Caki2 (cell line): Measurements from ENCODE around the gene TNFRSF17. TPM values are rescaled to one million over a fixed set of nuclear protein-coding genes. Genes with fewer than 3 reads are reported as not detected.
"Not testable (repeated sequence)": the region's sequence is repeated elsewhere in the genome, so short reads cannot be mapped to it uniquely, and the experiment has no call there.

Experiments used
- DNase-seq: peaks from one replicate; pipeline ENCODE4 v3.0.0-alpha.2; 2015; ENCODE audit warnings: low read depth
- in situ Hi-C: cut with HindIII; loops from 2 replicates; pipeline ENCODE4 v1.10.0; 2016; ENCODE audit warnings: low sequenced_read_pairs, low pct_unique_long_range_greater_than_20kb, mixed read lengths
- total RNA-seq: library from RNA; depleted of rRNA; stranded (reverse); fragments of >200 nt; shearing (Covaris generic); gene quantifications from 2 replicates; pipeline ENCODE4 v1.2.3, GENCODE V29; 2014; ENCODE audit warnings: low replicate concordance; rRNA removed

The TNFRSF17 gene
- not detected in 2 replicates for total RNA-seq

DNA sequence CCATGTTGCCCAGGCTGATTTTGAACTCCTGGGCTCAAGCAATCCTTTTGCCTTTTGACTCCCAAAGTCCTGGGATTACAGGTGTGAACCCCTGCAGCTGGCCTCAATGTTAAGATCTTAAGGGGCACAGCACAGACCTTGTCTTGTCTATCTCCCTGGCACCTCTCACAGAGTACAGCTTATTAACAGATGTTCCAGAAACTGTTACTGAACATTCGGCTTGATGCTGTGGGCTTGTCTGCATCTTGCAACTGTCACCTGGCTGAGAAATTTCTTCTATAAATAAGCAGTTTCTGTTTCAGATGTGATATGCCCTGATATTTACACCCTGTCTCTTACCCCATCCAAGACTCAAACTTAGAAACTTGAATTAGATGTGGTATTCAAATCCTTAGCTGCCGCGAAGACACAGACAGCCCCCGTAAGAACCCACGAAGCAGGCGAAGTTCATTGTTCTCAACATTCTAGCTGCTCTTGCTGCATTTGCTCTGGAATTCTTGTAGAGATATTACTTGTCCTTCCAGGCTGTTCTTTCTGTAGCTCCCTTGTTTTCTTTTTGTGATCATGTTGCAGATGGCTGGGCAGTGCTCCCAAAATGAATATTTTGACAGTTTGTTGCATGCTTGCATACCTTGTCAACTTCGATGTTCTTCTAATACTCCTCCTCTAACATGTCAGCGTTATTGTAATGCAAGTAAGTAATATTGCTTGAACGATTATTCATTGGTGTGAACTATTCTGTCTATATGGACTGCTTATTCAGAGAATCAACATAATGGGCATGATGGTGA lies at the start of gene TNFRSF17:
Gene TNFRSF17, plus strand, starts transcription at position 450 of the 791 bp plus-strand sequence. Its CDS starts 115 bp downstream, at position 565.
- in situ Hi-C loops, result no loop called here
- no peak for DNase-seq

DNA sequence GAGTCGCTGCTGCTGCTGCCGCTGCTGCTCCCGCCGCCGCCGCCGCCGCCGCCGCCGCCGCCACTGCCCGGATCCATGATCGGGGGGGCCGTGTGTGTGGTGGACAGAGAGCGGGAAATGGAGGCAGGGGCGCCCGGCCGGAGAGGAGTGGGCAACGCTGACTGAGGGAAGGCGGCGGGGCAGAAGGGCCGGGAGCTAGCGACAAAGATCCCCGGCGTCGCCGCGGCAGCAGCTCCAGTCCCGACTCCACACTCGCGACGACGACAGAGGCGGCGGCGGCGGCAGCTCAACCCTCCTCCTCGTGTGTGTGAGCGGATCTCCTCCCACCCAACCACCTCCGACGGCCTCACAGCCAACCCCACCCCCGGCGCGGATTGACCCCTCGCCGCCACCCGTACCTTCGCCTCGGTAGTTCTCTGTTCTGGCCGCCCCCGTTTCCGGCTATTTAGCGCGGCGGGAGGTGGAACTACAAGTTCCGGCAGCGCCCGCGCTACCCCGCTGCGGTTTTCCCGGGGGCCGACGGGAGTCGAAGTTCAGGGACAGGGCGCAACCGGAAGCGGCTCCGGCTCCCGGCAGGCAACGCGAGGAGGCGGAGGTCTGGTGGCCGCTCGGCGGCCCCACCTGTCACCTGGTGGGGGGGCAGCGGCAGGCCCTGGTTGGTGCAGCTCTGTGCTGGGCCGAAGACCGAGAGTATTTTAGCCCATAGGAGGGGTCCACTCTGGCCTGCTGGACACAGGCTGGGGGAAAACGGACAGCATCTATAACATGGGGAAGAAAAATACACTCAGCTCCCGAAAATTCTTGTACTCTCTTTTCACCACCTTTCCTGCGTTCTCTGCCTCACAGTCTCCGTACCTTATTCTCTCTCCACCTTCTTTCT lies 49.1 kb upstream of the TNFRSF17 start, which contains the start of gene GSPT1:
Gene GSPT1, minus strand, starts transcription at position 313 of the 880 bp plus-strand sequence. Its CDS starts 236 bp downstream, at position 77.
- peak; percentile 99 for DNase-seq
- in situ Hi-C loops, result loop anchor here (10.0 kb wide), 1 partner anchor 89 kb away; no protein-coding TSS in a partner anchor

GRCh38 chr16:11916524-11917285 lies 48.3 kb upstream of the TNFRSF17 start:
- peak; percentile 86 for DNase-seq
- in situ Hi-C loops, result loop anchor here (10.0 kb wide), 1 partner anchor 88 kb away; no protein-coding TSS in a partner anchor

DNA sequence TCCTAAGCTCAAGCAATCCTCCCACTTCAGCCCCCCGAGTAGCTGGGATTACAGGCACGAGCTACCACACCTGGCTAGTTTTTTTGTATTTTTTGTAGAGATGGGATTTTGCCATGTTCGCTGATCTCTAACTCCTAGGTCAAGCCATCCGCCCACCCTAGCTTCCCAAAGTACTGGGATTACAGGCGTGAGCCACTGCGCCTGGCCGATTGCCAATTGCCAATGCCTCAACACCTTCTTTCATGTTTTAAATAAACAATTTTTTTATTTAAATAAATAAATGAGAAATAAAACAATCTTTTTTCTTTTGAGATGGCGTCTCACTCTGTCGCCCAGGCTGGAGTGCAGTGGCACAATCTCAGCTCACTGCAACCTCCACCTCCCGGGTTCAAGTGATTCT lies 41.0 kb upstream of the TNFRSF17 start:
- in situ Hi-C loops, DNase-seq: not testable (repeated sequence)

DNA sequence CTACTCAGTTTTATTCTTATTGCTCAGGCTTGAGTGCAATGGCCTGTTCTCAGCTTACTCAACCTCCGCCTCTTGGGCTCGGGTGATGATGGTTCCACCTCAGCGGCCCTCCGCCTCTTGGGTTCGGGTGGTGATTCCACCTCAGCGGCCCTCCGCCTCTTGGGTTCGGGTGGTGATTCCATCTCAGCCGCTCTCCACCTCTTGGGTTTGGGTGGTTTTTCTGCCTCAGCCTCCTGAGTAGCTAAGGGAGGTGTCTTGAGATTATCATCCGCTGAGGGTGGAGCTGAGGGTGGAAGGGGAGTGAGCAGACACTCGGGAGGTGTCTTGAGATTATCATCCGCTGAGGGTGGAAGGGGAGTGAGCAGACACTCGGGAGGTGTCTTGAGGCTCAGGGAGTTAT lies 37.7 kb upstream of the TNFRSF17 start:
- DNase-seq, in situ Hi-C loops: not testable (repeated sequence)

DNA sequence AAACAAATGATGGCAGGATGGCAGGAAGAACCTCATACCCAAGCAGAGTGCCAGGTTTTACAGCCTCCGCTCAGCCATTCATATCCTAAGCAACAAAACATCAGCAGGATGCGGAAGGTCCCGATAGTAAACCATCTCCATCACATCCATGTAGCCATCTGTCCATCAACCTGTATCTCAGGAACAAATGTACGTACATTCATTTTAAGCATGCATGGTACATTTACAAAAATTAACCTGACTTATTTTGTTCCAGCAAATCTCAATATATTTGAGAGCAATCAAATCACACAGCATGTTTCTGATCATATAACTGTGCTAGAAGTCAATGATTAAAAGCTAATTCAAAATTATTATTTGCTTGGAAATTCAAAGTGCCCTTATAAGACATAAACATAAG lies 23.1 kb upstream of the TNFRSF17 start, which contains the start of gene NPIPB2:
Gene NPIPB2, minus strand, starts transcription at position 101 of the 400 bp plus-strand sequence. Its CDS starts 0 bp downstream, at position 101.
- in situ Hi-C loops, DNase-seq: not testable (repeated sequence)

- in situ Hi-C loops, result no loop called here
- DNase-seq, result no peak
These were observed 18.6 kb upstream of the TNFRSF17 start for GRCh38 chr16:11946433-11946832.

GRCh38 chr16:11948819-11949218 lies 16.2 kb upstream of the TNFRSF17 start:
- in situ Hi-C loops, result no loop called here
- no peak for DNase-seq

GRCh38 chr16:11949527-11949926 lies 15.5 kb upstream of the TNFRSF17 start:
- in situ Hi-C loops, result no loop called here
- peak; percentile 67 for DNase-seq

- no peak for DNase-seq
- in situ Hi-C loops, result no loop called here
These were observed 14.6 kb upstream of the TNFRSF17 start for GRCh38 chr16:11950388-11950787.

GRCh38 chr16:11953576-11953975 lies 11.4 kb upstream of the TNFRSF17 start:
- in situ Hi-C loops, DNase-seq: not testable (repeated sequence)

- in situ Hi-C loops, result no loop called here
- DNase-seq, result peak; percentile 84
These were observed 9.3 kb upstream of the TNFRSF17 start for GRCh38 chr16:11955713-11956123.

- no peak for DNase-seq
- in situ Hi-C loops, result no loop called here
These were observed 8.5 kb upstream of the TNFRSF17 start for GRCh38 chr16:11956558-11956957.

DNA sequence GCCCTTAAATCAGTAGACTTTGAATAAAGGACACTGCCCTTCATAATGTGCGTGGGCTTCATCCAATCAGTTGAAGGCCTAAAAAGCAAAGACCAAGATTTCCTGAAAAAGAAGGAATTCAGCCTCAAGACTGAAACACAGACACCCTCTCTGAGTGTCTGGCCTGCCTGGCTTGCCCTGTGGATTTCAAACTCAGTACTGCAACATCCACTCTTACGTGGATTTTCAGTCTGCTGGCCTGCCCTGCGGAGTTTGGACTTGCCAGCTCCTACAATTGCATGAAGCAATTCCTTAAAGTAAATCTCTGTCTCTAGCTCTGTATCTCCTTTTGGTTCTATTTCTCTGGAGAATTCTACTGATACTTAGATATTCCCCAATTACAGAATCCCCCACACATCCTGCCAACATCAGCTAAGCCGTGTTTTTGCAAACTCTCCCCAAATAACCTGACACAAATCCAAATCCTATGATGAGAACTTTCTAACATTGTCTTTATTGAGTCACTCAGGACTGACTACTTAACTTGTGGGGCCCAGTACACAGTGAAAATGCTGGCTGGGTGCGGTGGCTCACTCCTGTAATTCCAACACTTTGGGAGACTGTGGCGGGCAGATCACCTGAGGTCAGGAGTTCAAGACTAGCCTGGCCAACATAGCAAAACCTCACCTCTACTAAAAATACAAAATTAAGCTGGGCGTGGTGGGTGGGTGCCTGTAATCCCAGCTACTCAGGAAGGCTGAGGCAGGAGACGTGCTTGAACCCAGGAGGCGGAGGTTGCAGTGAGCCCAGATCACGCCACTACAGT lies 7.2 kb upstream of the TNFRSF17 start:
- in situ Hi-C loops, result no loop called here
- DNase-seq, result no peak

GRCh38 chr16:11962457-11962856 lies 2.6 kb upstream of the TNFRSF17 start:
- DNase-seq, in situ Hi-C loops: not testable (repeated sequence)

GRCh38 chr16:11962978-11963377 lies 2.0 kb upstream of the TNFRSF17 start:
- DNase-seq, in situ Hi-C loops: not testable (repeated sequence)

DNA sequence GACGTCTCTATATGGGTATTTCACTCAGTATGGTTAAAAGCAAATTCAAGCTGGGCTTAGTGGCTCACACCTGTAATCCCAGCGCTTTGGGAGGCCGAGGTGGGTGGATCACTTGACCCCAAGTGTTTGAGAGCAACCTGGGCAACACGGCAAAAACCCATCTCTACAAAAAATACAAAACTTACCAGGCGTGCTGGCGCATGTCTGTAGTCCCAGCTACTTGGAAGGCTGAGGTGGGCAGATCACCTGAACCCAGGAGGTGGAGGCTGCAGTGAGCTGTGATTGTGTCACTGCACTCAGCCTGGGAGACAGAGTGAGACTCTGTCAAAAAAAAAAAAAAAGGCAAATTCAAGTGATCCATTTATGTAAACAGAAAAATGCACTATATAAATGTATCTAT lies 1.3 kb upstream of the TNFRSF17 start:
- in situ Hi-C loops, result no loop called here

More for the DNA sequence above, 1.3 kb upstream of the TNFRSF17 start:
- no peak for DNase-seq
